MM.1S (cell line): Measurements from ENCODE around the gene GVQW3.

ENCODE experiments used
- CTCF ChIP-seq: fragments of 300-600 bp; sonication (generic); IDR thresholded peaks from 2 replicates; pipeline ENCODE4 v1.5.1; 2016; ENCODE audit warnings: antibody characterized with exemption, low read length, mixed read lengths
- EZH2 ChIP-seq: fragments of 300-600 bp; sonication (generic); optimal IDR thresholded peaks from 2 replicates; pipeline ENCODE3; 2017; ENCODE audit warnings: low read depth, mild to moderate bottlenecking, antibody characterized with exemption, low read length, mixed read lengths
- EZH2phosphoT487 ChIP-seq: fragments of 300-600 bp; sonication (generic); IDR thresholded peaks from 2 replicates; pipeline ENCODE4 v1.6.1; 2018; ENCODE audit warnings: antibody characterized with exemption, low read length

DNA sequence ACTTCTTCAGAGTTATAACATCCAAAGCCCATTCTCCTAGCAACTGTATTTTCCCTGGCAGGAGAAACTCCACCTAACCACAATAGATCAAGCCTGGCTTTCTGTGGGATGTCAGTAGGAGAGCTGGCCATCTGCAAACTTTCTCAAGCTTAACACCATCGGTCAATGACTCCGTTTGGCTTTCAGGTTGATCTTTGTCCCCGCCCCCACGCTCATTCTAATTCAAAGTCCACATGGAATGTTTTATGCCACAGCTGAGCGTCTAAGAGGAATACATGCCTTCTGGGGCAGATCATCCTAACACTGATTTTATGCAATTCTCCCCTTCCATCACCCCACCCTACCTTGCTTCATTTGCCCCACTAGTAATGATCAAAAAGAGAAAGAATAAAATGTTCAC lies 4.8 kb downstream of the GVQW3 start:
- TF ChIP-seq CTCF = no peak
- TF ChIP-seq EZH2 = no peak
- no peak for TF ChIP-seq EZH2phosphoT487
